Renal cortex interstitium (tissue), 11 donors: ENCODE measurements around the gene PRDM15. TPM values are rescaled to one million over a fixed set of nuclear protein-coding genes. Genes with fewer than 3 reads are reported as not detected.

ENCODE experiments used
- DNase-seq, 11 donors: peaks; one replicate each; pipeline ENCODE4 v3.0.0-alpha.2; 2013; ENCODE audit warnings: low read depth in 9 of 11, low spot score in 4 of 11; ENCODE audit errors: extremely low read depth in 1 of 11
- polyA plus RNA-seq, 3 donors: library from polyadenylated mRNA; unstranded; fragments of 120-200 nt; gene quantifications; one replicate each; pipeline ENCODE4 v1.2.1, GENCODE V29; 2013; ENCODE audit not compliant: insufficient read length in 3 of 3

Gene PRDM15
- polyA plus RNA-seq, 3 donors = 5.9 to 8.8 (median 6.5) TPM

DNA sequence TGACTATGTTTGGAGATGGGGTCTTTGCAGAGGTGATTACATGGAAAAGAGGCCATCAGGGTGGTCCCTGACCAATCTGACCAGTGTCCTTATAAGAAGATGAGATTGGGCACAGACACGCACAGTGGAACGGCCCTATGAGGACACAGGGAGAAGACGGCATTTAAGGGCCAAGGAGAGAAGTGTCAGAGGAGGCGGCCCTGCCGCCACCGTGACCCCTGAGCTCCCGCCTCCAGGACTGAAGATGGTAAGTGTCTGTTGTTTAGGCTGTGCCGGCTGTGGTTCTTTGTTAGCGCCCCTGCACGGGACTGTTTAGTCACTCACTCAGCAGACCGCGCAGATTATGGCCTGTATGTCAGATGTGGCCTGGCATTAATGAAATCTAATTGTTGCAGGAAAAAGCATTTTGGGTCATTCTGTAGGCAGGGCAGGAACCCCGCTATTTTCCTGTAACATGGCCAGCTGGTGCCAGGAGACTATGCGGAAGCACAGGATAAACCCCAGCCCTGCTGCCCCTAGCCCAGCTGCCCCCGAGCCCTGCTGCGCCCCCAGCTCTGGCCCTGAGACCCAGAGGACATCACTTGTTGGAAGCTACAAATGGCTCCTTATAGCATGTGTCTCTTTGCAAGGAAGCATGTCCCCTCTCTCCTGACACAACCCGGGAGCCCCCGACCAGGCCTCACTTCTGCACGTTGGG lies 58.6 kb downstream of the PRDM15 start:
- no peak for DNase-seq

DNA sequence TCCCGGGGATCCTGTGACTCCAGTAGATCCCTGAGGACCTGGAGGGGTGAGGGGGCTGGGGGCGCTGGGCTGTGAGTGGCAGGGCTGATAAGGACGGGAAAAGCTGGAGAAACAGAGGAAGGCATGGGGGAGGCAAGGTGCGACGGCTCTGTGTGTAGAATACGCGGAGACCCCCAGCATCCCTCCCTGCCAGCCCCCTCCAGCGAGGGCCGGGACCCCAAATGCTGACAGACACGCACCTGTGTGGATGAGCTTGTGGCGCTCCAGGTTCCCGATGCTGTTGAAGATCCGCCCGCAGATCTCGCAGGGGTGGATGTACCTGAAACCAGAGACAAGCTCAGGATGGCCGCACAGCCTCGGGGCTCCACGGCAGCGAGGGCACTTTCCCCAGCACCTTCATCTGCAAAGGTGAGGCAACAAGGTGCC lies 59.3 kb downstream of the PRDM15 start:
- no peak for DNase-seq

DNA sequence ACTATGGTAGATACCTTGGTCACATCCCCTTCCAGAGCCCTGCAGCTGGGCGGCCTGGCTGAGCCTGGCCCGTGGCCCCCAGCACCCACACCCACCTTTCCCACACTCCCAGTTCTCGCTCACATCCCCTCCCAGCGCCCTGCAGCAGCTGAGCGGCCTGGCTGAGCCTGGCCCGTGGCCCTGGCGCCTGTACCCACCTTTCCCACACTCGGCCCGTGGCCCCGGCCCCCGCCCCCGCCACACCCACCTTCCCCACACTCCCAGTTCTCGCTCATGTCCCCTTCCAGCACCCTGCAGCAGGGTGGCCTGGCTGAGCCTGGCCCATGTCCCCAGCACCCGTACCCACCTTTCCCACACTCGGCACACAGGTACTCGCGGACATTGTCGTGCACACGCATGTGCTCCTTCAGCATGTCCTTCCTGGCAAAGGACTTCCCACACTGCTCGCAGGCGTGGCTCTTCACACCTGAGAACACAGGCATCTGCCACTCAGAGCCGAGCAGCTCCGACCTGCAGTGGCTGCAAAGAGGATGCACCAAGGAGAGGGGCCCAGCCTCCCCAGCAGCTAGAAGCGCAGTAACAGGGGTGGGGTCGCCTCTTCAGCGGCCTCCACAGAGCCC lies 59.8 kb downstream of the PRDM15 start:
- peak in 3 of 11 donors; percentile 7 to 22 (median 17) for DNase-seq

DNA sequence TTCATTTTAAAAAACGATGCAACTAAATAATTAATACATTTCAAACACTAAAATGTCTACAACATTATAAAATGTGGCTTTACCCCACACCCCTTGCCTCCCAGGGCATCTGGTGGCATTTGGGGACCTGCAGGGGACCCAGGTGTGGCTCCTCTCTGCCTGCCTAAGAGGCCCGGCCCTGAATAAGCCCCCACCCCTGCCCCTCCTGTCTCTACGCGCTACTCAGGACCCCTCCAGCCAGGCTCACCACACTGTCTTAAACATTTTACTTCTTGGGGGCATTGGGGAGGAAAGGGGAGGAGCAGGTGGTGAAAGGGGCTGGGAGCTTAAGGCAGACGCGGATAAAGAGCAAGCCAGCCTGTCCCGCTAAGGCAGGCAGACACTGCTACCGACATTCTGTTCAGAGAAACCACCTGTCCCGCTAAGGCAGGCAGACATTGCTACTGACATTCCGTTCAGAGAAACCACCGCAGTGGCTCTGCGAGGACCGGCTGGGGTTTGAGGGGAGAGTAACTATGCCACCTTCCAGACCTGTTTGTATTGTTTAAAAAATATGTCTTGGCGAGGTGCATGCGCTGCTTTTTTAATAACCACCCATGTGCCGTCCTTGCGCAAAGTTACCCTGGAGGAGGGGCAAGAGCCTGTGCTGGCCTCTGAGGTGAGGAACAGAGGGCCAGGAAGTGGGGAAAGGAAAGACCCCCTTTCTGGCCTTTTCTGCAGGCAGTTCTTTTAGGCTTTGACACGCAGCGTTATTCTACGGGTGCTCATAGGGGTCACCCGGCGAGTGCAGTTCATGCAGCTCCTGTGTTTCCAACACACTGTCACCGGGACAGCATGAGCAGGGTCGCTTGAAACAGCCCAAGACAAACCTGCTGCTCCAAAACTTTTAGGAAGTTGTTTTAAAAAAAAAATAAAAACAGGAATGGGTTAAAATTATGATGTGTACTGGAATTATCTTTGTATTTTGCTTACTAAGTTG lies 61.0 kb downstream of the PRDM15 start:
- no peak for DNase-seq

DNA sequence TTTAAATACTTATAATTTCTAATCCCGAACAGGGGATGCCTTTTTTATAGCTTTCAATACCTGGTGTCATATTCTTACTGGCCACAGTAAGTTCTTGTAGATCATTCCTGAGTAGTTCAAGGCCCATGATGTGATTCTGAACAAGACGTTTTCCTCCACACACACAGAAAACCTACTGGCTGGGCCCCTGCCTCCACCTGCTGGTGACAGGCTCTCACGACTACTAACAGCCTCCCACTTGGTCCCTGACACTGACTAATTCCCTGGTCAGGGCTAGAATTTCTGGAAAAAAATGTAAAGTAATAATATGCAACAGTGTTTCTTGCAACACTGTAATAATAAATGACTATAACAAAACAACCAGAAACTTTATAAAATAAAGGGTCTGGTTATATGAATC lies 61.9 kb downstream of the PRDM15 start:
- peak in 8 of 11 donors; percentile 21 to 64 (median 37) for DNase-seq

DNA sequence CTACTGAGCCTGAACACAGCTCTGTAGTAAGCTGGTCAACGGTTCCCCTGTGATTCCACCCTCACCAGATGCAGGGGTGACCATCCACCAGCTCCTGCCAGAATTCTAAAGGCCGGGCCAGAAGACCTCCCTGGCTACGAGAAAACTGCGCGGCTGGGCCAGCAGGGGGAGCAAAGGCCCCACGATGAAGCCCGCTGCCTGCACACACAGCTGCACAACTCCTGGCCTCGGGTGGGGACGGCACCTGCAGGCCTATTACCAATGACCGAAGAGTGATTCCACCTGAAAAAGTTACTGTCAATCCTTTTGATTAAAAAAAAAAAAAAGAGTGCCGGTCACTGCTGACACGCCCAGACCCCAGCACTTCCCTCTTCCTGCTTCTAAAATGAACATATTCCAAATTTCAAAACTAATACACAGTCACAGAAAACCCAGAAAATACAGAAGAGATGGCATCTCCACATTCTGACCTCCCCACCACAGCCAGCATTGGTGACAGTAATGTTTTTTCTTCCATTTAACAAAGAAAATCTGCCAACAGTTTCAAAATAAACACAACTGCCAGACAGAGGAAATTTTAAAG lies 62.5 kb downstream of the PRDM15 start:
- DNase-seq = peak in 5 of 11 donors; percentile 25 to 49 (median 31)

DNA sequence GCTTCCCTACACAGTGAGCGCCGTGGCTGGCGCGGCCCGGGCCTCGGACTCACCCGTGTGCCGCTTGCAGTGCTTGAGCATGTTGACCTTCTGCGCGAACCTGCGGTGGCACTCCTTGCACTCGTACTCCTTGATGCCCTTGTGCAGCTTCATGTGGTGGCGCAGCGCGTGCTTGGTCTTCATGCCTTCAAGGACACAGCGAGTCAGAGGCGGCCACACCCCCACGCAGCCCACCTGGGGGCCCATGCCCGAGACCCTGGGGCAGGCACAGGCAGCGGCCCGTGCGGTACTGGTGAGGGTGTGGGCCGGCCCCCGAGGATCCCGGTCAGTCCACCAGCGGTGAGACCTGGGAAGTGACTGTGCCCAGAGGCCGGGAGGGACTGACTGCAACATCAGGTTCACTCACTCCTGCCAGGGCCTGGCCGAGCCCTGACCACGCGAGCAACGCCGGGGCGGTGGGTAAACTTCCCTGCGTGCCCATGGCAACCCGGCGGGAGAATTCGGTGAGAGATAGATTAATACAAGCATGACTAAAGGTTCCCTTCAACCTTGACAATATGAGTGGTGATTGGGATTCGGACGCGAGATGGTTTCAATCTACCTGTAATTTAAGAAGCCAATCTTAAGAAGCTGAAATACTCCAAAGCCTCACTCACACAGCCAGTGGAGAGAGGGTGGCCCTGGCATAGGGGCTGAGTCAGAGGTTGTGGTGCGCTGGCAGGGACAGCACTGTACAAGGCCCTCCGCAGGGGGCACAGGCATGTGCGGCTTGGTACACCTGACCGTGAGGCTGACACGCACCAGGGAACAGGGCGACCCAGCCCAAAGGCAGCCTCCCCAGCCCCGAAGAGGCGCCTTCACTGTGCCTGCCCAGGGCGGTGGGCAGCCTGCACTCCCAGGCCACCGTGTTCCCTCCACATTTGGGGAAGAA lies 63.2 kb downstream of the PRDM15 start:
- DNase-seq = no peak

DNA sequence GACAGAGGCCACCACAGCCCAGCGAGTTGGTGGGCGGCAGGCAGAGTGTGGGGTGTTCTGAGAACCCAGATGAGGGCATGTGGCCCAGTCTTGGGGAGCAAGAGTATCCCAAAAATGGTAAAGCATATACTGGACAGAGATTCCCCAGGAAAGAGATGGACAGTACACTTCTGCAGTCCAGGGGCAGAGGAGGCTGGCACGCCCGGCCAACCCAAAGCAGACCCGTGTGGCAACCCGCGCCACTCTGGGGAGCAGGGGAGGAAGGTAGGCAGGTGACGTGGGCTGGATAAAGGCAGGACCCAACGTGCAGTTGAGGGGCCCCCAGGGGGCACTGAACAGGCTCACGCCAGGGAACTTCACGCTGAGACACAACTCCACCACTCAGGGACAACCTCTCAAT lies 65.9 kb downstream of the PRDM15 start:
- no peak for DNase-seq

DNA sequence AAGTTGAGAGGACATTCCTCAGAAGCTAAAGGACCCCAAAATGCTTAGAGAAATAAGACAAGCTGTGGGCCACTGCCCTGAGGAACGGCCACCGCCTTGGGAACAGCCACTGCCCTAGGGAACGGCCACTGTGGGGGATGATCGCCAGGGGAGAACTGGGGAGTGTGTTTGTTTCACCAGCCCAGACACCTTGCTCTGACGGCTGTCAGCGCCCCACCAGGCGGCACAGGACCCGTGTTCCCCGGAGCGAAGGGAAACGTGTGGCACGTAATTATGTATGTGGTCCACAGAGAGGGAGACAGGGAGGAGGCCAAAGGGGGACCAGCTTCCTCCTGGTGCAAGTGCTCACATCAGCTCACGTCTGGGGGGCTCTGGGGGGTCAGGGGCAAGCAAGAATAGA lies 66.5 kb downstream of the PRDM15 start:
- no peak for DNase-seq

DNA sequence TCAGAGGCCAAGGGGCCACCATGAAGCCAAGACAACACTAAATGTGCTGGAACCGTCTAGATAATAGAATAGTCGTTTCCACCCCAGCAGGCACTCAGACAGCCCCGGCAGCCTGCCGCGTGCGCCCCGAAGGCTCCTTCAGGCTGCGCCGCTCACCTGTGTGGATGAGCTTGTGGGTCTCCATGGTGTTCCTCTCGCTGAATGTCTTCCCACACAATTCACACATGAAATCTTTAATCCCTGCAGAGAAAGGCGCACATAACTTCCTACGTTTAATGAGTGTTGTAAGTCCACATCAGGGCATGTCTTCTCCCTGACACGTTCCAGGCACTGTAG lies 68.6 kb downstream of the PRDM15 start:
- no peak for DNase-seq

DNA sequence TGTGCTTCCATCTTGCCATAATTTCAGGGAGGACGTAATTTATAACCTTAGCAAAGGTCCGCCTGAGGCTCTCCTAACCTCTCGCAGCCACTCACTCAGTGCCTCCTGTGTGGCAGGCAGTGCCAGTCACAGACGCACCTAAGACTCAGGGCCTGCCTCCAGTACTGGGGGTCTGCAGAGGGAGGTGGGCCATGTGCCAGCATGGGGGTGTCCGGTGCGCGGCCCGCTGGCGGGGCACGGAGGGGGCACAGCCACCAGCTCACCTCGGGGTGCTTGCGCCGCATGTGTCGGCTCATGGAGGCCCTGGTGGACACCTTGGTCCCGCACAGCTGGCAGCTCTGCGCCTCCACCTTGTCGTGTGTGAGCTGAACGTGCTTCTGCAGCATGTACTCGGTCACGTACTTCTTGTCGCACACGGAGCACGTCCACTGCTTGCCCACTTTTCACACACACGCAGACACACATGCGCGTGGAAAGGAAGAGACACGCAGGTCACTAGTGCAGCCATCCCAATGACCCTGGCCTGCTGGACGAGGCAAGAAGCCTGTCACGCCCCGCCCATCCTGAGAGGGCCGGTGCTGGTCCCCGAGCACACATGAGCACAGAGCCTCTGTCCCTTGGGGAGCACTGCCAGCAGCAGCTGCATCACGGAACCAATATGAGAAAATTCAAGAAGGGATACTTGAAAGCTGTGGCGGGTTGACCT lies 69.1 kb downstream of the PRDM15 start:
- DNase-seq = no peak

DNA sequence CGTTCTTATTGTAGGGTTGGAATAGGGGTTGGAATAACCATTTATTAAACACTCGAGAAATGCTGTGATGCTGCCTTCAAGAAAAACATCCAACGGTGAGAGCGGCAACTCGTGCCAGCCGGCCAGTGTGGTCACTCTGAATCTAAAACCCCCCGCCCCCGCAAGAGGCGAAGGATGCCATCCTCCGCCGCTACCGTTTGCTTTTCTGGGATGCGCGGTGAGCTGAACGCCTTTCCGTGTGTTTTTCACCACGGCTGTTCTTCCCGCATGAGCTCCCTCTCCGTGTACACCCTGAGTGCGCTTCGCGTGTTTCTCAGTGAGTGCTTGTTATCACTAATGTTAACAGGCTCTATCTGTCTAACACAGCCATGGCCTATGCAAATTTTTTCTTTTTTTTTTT lies 70.3 kb downstream of the PRDM15 start:
- no peak for DNase-seq

DNA sequence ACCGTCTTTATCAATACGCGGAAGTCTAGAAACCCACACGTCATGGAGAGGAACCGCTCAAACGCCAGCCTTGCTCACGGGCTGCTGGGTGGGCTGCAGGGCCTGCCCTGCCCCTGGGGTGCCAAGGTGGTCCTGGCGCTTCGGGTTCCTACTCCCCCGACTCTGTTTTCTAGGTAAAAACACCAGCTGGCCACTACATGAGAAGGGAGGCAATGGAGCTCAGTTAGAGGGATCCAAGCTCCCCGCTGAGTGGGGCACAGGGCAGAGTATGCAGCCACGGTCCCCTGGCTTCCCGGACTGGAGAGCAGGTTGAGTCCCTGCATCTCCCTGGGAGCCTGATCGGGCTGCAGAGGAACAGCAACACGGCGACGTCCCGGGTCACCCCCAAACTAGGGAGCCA lies 71.0 kb downstream of the PRDM15 start:
- no peak for DNase-seq

DNA sequence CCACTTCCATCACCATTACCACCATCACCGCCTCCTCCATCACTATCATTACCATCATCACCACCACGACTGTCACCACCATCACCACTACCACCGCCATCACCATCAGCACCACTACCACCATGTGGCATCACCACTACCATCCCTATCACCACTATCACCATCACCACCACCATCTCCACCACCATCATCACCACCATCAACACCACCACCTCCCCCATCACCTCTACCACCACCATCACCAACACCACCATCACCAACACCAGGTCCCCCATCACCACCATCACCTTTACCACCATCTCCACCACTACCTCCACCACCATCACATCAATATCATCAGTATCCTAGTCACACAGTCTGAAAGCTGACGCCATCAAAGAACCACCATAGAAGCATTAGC lies 72.4 kb downstream of the PRDM15 start:
- DNase-seq = no peak

DNA sequence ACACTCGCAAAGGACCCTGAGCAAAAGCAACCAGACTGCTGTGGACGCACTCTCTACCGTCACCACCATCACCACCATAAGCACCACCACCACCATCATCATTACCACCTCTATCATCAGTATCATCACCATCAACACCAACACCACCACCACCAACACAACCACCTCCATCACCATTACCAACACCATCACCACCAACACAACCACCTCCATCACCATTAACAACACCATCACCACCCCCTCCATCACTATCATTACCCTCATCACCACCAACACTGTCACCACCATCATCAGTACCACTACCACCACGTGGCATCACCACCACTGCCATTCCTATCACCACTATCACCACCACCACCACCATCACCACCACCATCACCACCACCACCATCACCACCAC lies 73.5 kb downstream of the PRDM15 start:
- DNase-seq = no peak

DNA sequence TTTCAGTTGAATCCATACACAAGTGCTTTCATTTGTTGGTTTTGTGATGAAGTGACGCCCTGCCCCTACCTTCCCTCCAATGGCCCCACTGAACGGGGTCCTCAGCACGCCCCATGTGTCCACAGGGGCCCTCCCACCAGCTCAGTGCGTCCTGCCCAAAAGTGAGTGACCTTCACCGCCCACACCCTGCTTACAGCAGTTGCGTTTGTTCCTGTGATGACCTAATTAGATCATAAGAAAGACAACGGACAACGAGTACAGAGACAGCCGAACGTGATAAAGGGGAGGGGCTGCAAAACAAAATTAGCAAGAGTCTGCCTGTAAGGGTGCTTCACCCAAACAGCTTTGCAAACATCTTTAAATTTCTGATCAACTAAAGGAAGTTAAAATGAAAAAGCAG lies 74.1 kb downstream of the PRDM15 start:
- DNase-seq = no peak

DNA sequence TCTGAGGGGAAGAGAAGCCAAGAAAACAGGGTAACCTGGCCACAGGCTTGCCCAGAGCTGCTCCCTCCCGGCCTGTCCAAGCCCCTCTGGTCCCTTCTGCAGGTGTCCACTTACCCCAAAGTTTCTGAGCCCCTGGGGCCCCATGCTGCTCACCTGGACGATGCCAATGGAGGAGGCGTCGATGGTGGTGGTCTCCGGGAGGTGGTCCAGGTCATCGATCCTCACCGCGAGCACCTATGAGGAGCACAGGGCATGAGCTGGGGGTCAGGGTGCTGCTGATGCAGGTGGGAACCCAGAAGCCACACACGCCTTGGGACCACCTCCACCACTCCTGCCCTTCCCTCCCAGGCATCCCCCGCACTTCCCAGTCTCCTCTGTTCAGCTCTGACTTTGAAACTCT lies 74.8 kb downstream of the PRDM15 start:
- DNase-seq = no peak

DNA sequence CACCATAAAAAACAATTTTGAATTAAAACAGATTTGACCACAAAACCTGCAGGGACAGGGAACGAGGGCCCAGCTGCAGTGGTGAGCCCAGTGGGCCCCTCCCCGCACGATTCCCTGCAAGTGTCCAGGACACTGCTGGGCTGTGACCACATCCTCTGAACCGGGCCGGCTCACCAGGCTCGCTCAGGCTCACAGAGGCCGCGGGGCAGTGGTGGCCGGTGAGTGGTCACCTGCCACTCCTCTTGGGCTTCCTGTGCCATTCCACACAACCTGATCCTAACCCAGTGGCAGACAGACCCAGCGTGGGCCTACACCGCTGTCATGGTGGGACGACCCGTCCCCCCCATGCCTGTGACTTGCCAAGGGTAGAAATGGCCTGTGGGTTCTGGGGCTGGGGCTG lies 75.8 kb downstream of the PRDM15 start:
- DNase-seq = no peak
